ENCODE data around the gene REV3L.
"Not testable (repeated sequence)": the region's sequence is repeated elsewhere in the genome, so short reads cannot be mapped to it uniquely, and the experiment has no call there.

Gene REV3L

DNA sequence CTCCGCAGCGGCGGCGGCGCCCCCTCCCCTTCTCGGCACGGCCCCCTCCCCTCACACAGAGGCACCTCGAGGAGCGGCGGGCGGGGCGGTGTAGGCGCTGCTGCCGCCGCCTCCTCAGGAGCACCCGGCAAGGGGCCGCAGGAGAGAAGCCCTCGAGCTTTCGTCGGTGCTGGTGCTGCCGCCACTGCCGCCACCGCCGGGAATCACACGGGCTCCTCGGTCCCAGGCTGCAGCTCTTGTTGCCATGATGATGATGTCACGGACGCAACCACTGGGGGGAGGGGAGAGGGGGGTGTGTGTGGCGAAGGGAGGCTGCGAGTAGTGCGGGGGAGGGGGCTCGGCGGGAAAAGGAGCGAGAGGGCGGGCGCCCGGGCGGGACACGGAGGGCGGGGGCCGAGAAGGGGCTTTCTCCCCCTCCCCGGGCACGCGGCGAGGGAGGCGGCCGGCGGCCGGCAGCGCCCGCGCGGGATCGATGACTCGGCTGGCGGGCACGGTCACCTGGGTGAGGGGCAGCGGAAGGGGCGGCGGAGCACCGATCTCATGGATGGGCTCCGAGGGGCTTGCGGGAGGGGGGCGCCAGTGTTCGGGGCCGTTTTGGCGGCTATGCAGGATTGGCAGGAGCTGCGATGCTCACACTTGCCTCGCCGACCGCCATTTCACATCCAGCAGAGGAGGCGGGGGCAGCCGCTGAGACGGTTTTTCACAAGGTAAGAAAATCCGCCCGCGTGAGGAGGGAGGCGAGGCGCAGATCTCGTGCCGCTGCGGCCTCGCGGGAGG lies at the start of gene REV3L:
Gene REV3L, minus strand, starts transcription at position 260 of the 777 bp plus-strand sequence. CDS start 330 bp downstream, outside the sequence.
- DNase-seq, result peak; percentile 75

GRCh38 chr6:111531185-111531584 lies 48.2 kb upstream of the REV3L start:
- no peak for DNase-seq

DNA sequence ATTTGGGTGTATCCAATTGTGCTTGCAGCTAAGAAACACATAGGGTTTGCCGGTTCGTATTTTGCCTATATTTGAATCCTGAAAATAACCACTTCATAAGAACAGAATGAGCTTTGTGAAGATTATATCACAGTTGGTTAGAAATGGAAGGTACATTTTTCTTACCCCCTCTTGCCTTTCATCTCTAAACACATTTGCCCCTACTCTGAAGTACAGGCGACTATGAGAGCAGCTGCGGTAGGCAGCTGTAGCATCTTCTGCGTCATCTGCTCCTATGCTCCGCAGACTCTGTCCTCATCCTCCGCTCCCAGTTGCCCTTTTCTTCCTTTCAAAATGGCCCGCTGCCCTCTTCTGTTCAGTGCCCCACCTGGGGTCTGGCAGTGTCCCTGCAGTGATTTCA lies 47.6 kb upstream of the REV3L start:
- no peak for DNase-seq

- DNase-seq, result no peak
Observed at GRCh38 chr6:111530218-111530617, 47.2 kb upstream of the REV3L start.

GRCh38 chr6:111527367-111527766 lies 44.3 kb upstream of the REV3L start:
- no peak for DNase-seq

DNA sequence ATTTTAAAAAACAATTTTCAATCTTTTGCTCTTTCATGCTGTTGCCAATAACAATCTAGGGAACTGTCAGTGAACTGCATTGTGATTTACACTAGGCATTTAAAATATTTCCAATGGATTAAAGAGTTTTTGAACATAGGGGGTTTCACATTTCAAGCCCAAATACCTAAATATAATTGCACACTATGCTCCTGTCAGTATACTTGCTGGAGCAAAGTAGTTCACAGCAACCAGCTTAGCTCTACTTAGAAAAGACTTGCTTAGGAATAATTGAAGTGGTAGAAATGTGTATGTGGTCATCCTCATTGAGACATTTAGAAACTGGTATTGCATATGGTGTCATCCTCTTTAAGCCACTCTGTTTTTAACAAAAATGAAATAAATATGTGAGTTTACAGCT lies 41.7 kb upstream of the REV3L start:
- DNase-seq, result no peak

DNA sequence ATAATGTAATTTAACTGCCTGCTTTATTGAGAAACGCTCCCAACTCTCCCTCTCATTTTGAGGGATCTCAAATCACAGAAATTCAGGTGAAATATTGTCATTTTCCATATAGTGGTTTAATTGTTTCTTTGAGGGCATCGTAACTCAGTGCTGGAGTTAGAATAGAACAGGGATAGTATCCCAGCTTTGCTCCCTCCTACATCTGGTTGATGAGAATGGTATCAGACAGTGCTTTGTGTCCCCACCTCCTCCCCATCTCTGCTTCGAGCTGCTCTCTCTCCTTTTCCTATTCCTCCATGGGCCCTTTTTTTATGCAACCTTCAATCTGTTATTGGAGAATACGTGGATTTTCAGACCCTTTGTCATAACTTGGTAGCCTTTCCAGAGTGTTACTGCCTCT lies 41.2 kb upstream of the REV3L start:
- DNase-seq, result no peak

DNA sequence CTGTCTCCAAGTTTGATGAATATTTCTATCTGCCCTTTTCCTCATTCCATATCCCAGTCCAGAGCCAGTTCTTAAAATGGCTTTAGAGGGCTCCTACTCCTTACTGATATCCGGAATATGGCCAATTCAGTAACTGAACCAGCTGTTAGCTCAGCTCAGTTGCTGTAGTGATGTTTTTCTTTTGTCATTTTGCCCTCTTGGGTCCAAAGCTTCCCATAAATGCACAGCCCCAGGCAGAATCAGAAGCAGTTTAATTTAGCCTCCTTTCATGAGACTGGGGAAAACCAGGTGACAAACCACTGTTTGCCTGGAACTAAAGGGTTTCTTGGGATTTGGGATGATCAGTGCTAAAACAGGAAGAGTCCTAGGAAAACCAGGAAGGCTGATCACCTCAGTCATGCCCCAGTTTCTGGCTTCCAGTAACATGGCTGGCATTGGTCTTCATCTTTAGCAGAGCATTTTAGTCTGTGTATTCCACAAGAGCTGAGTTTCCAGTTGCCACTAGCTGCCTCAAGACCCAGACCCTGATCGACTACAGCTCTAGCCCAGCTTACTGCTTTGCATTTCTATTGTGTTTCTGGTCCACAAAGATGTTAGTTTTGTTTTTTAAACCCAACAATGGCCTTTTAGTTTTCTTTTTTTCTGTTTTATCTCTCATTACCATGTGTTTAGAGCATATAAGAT lies 40.6 kb upstream of the REV3L start:
- no peak for DNase-seq

GRCh38 chr6:111522393-111523020 lies 39.5 kb upstream of the REV3L start:
- DNase-seq, result no peak

- no peak for DNase-seq
Observed at GRCh38 chr6:111521497-111522270, 38.7 kb upstream of the REV3L start.

DNA sequence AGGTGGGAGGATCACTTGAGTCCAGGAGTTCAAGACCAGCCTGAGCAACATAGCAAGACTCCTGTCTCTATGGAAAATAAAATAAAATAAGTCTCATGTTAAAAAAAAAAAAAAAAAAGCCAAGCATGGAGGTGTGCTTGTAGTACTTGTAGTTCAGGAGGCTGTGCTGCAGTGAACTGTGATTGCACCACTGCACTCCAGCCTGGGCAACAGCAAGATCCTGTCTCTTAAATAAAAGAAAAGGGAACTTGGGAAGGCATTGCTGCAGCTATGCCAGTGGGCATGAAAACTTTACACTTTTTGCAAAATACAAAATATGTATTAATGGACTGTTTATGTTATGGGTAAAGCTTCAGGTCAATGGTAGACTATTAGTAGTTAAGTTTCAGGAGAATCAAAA lies 37.5 kb upstream of the REV3L start:
- DNase-seq, result no peak

DNA sequence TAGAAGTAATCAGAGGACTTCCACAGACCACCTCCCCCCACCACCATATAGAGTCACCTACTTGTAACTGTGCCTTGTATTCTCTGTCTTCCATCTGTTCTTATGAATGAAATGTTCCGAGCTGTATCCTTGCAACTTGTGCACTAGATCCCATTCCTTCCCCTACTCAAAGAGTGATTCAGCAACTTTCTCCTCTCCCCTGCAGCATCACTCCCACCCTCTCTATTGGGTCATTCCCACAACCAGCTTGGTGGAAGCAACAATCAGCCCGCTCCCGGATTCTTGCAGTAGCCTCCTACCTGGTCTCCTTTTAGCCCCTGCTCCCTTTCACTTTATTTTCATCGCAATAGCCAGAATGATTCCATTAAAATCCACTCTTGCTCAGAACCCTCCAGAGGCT lies 34.9 kb upstream of the REV3L start:
- no peak for DNase-seq

- no peak for DNase-seq
Observed at GRCh38 chr6:111515259-111515658, 32.2 kb upstream of the REV3L start.

DNA sequence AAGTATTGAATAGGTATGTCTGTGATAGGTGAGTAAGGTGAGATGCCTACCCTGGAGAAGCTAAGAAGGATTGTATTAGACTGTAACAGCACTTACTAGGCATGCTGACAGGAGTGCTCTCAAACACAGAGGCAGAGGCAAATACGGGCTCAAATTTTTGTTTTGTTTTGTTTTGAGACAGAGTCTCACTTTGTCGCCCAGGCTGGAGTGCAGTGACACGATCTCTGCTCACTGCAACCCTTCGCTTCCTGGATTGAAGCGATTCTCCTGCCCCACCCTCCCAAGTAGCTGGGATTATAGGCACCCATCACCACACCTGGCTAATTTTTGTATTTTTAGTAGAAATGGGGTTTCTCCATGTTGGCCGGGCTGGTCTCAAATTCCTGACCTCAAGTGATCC lies 31.5 kb upstream of the REV3L start:
- not testable (repeated sequence) for DNase-seq

GRCh38 chr6:111507219-111507618 lies 24.2 kb upstream of the REV3L start:
- DNase-seq, result not testable (repeated sequence)

DNA sequence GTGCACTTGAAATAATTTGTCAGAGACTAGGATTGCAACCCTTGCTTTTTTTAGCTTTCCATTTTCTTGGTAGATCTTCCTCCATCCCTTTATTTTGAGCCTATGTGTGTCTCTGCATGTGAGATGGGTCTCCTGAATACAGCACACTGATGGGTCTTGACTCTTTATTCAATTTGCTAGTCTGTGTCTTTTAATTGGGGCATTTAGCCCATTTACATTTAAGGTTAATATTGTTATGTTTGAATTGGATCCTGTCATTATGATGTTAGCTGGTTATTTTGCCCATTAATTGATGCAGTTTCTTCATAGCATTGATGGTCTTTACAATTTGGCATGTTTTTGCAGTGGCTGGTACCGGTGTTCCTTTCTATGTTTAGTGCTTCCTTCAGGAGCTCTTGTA lies 22.5 kb upstream of the REV3L start:
- DNase-seq, result not testable (repeated sequence)

DNA sequence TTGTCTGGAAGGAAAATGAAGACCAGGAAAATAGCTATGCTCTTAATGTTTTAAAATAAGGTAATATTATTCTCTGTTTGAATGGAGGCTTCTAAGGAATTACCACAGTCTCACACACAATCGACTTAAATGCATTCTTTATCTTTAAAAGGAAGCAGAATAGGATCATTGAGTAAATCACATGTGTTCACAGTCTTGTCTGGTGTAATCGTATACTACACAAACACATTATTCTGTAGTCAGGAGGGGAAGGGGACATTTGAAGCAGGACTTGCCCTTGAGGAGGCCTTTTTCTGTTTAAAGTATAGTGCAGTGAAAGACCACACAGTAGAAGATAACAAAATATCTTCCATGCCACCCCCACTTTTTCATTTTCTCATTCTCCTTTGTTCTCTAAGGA lies 20.6 kb upstream of the REV3L start:
- peak; percentile 16 for DNase-seq

DNA sequence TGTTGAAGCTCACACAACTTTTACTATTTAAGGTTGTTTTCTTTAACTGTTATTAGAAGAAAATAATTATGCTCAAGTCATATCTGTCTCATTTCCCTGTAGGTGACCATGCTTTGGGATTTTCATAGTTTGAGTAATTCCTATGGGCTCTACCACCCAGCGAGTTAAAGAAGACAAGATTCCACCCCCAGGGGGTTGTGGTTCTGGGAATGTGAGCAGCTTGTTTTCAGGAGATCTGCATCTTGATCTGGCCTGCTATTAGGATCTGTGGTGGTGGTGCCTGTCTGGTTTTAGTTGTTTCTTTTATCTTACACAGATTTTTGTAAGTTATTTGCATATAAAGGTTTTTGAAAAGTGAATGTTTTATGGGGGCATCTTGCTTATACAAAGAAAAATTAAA lies 20.2 kb upstream of the REV3L start:
- no peak for DNase-seq

DNA sequence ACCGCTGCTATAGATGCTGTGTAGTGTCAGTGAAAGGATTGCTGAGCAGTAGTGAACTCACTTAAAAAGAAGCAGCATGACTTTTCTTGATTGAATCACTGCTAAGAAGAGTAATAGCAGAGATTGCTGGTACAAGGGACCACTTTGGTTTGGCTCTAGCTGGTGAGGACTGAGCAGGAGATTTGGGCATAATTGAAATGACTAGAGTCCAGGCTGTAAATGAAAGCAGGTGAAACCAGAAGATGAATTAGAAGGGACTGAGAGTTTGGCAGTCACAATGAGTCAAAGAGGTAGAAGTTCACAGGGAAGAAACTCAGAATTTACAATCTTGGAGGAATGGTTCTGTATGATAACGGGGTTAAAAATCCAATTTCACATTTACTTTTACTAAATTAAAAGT lies 19.1 kb upstream of the REV3L start:
- DNase-seq, result no peak

GRCh38 chr6:111499269-111499793 lies 16.3 kb upstream of the REV3L start:
- no peak for DNase-seq

DNA sequence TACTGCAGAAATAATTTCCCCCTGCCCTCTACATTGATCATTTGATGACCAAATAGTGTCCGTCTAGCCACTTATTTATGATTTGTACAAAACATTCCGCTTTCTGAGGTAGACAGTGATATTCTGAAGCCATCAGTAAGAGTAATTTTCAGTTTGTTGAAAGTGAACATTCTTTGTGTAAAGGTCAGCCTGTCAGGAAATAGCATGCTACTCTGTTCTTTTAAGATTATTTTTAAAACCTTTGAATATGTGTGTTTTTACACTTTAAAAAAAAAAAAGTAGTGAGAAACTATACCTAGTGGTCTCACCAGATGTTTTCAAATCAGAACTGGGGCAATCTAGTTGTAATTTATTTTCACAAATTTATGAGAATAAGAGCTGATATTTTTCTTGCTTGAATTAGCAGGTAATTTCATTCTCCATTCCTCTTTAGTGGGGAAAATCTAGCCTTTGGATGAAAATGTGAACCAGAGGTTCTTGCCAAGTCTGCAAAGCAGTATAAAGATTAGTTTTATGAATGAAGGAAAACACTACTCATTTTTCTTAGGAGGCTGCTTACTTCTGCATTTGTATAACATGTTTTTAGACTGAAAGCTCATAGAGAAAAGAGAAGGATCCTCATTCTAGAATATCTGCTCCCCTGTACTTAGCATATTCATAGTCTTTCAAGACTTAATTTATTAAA lies 12.1 kb upstream of the REV3L start:
- no peak for DNase-seq

- DNase-seq, result no peak
Observed at GRCh38 chr6:111492499-111492898, 9.5 kb upstream of the REV3L start.

Measured in NCI-H2227 treated with DMSO at 0.1 percent for 48 hours (cell line).